Camera-type eye (tissue), 1 donor: ENCODE data around the gene LGSN. TPM values are rescaled to one million over a fixed set of nuclear protein-coding genes. Genes with fewer than 3 reads are reported as not detected.

Source experiments
- total RNA-seq: library from RNA; depleted of rRNA; stranded (reverse); fragments of >200 nt; gene quantifications from one replicate; pipeline ENCODE4 v1.2.3, GENCODE V29; 2014

The LGSN gene
- total RNA-seq, result 729 TPM

GRCh38 chr6:63319939-63320338 lies at the start of gene LGSN:
TSS of gene LGSN (minus strand) at chr6:63319983. CDS start at chr6:63319943, 40 bp downstream.

Other genes with a start within 250 kb of the LGSN start
- not detected for gene FKBP1C, start 108.5 kb downstream of the LGSN start, total RNA-seq